Rectal smooth muscle tissue (tissue), 1 donor: ENCODE measurements around the gene ZMIZ1.

Experiments used
- H3K27ac ChIP-seq: one replicate; pipeline ENCODE4 v1.7.0; 2013; ENCODE audit warnings: low read depth, low read length, inconsistent platforms
- H3K27me3 ChIP-seq: one replicate; pipeline ENCODE4 v1.7.0; 2013; ENCODE audit warnings: low read length; ENCODE audit not compliant: control insufficient read depth, insufficient read depth
- H3K36me3 ChIP-seq: one replicate; pipeline ENCODE4 v1.7.0; 2013; ENCODE audit warnings: low read length; ENCODE audit not compliant: control insufficient read depth, insufficient read depth
- H3K4me1 ChIP-seq: one replicate; pipeline ENCODE4 v1.7.0; 2013; ENCODE audit warnings: low read length; ENCODE audit not compliant: control insufficient read depth, insufficient read depth
- H3K4me3 ChIP-seq: one replicate; pipeline ENCODE4 v1.7.0; 2013; ENCODE audit warnings: low read length
- H3K9ac ChIP-seq: one replicate; pipeline ENCODE4 v1.7.0; 2013; ENCODE audit warnings: low read length

ZMIZ1 gene

GRCh38 chr10:79350407-79351154 lies 281.8 kb downstream of the ZMIZ1 start:
- no peak overlapping the region for H3K9ac ChIP-seq
- H3K27ac ChIP-seq: no peak overlapping the region
- H3K36me3 ChIP-seq: peaks cover 52% of the 10 kb centered on the region
- H3K27me3 ChIP-seq: no peaks in the 10 kb centered on the region
- H3K4me3 ChIP-seq: no peak overlapping the region
- H3K4me1 ChIP-seq: peaks cover 7% of the 10 kb centered on the region

- H3K4me1 ChIP-seq: peaks cover 7% of the 10 kb centered on the region
- H3K4me3 ChIP-seq: no peak overlapping the region
- H3K9ac ChIP-seq: no peak overlapping the region
- H3K27me3 ChIP-seq: no peaks in the 10 kb centered on the region
- peaks cover 52% of the 10 kb centered on the region for H3K36me3 ChIP-seq
- no peak overlapping the region for H3K27ac ChIP-seq
Measured at GRCh38 chr10:79351332-79351731, 282.6 kb downstream of the ZMIZ1 start.

- H3K27me3 ChIP-seq: no peaks in the 10 kb centered on the region
- no peak overlapping the region for H3K27ac ChIP-seq
- H3K9ac ChIP-seq: no peak overlapping the region
- peaks cover 52% of the 10 kb centered on the region for H3K36me3 ChIP-seq
- H3K4me3 ChIP-seq: no peak overlapping the region
- H3K4me1 ChIP-seq: peaks cover 3% of the 10 kb centered on the region
Measured at GRCh38 chr10:79352035-79352877, 283.5 kb downstream of the ZMIZ1 start.

- peaks cover 3% of the 10 kb centered on the region for H3K4me1 ChIP-seq
- H3K36me3 ChIP-seq: peaks cover 52% of the 10 kb centered on the region
- H3K9ac ChIP-seq: no peak overlapping the region
- no peak overlapping the region for H3K27ac ChIP-seq
- H3K27me3 ChIP-seq: no peaks in the 10 kb centered on the region
- H3K4me3 ChIP-seq: no peak overlapping the region
Measured at GRCh38 chr10:79353000-79353406, 284.2 kb downstream of the ZMIZ1 start.

GRCh38 chr10:79353726-79354125 lies 285.0 kb downstream of the ZMIZ1 start:
- H3K4me1 ChIP-seq: no peaks in the 10 kb centered on the region
- H3K27me3 ChIP-seq: no peaks in the 10 kb centered on the region
- no peak overlapping the region for H3K9ac ChIP-seq
- no peak overlapping the region for H3K4me3 ChIP-seq
- no peak overlapping the region for H3K27ac ChIP-seq
- H3K36me3 ChIP-seq: peaks cover 52% of the 10 kb centered on the region

- Histone ChIP-seq H3K9ac (no peak overlapping the region), H3K4me1 (no peaks in the 10 kb centered on the region), H3K36me3 (peaks cover 52% of the 10 kb centered on the region), H3K27me3 (no peaks in the 10 kb centered on the region), H3K4me3 (no peak overlapping the region), H3K27ac (no peak overlapping the region)
Measured at GRCh38 chr10:79354141-79354540, 285.4 kb downstream of the ZMIZ1 start.

GRCh38 chr10:79354615-79355014 lies 285.8 kb downstream of the ZMIZ1 start:
- Histone ChIP-seq H3K27me3 (no peaks in the 10 kb centered on the region), H3K27ac (no peak overlapping the region), H3K4me3 (no peak overlapping the region), H3K4me1 (no peaks in the 10 kb centered on the region), H3K9ac (no peak overlapping the region), H3K36me3 (peaks cover 49% of the 10 kb centered on the region)

GRCh38 chr10:79355420-79356017 lies 286.8 kb downstream of the ZMIZ1 start:
- Histone ChIP-seq H3K4me1 (no peaks in the 10 kb centered on the region), H3K4me3 (no peak overlapping the region), H3K36me3 (peaks cover 41% of the 10 kb centered on the region), H3K27ac (no peak overlapping the region), H3K27me3 (no peaks in the 10 kb centered on the region), H3K9ac (no peak overlapping the region)

GRCh38 chr10:79356104-79356503 lies 287.3 kb downstream of the ZMIZ1 start:
- Histone ChIP-seq H3K4me3 (no peak overlapping the region), H3K27ac (no peak overlapping the region), H3K4me1 (no peaks in the 10 kb centered on the region), H3K36me3 (peaks cover 36% of the 10 kb centered on the region), H3K9ac (no peak overlapping the region), H3K27me3 (no peaks in the 10 kb centered on the region)

- Histone ChIP-seq H3K27ac (no peak overlapping the region), H3K4me3 (no peak overlapping the region), H3K36me3 (peaks cover 28% of the 10 kb centered on the region), H3K9ac (no peak overlapping the region), H3K27me3 (no peaks in the 10 kb centered on the region), H3K4me1 (no peaks in the 10 kb centered on the region)
Measured at GRCh38 chr10:79357180-79357579, 288.4 kb downstream of the ZMIZ1 start.

- H3K27me3 ChIP-seq: no peaks in the 10 kb centered on the region
- H3K36me3 ChIP-seq: peaks cover 16% of the 10 kb centered on the region
- no peaks in the 10 kb centered on the region for H3K4me1 ChIP-seq
- no peak overlapping the region for H3K27ac ChIP-seq
- H3K9ac ChIP-seq: no peak overlapping the region
- H3K4me3 ChIP-seq: no peak overlapping the region
Measured at GRCh38 chr10:79358811-79359210, 290.0 kb downstream of the ZMIZ1 start.

- H3K27me3 ChIP-seq: no peaks in the 10 kb centered on the region
- H3K4me3 ChIP-seq: no peak overlapping the region
- no peak overlapping the region for H3K27ac ChIP-seq
- H3K4me1 ChIP-seq: no peaks in the 10 kb centered on the region
- H3K36me3 ChIP-seq: peaks cover 5% of the 10 kb centered on the region
- H3K9ac ChIP-seq: no peak overlapping the region
Measured at GRCh38 chr10:79359816-79360498, 291.2 kb downstream of the ZMIZ1 start.
